ENCODE measurements around the gene HK1. TPM values are rescaled to one million over a fixed set of nuclear protein-coding genes. Genes with fewer than 3 reads are reported as not detected.
"Not testable (repeated sequence)": the region's sequence is repeated elsewhere in the genome, so short reads cannot be mapped to it uniquely, and the experiment has no call there.

The HK1 gene
- total RNA-seq, 1 donor from 2014 or later = 88.8 TPM

DNA sequence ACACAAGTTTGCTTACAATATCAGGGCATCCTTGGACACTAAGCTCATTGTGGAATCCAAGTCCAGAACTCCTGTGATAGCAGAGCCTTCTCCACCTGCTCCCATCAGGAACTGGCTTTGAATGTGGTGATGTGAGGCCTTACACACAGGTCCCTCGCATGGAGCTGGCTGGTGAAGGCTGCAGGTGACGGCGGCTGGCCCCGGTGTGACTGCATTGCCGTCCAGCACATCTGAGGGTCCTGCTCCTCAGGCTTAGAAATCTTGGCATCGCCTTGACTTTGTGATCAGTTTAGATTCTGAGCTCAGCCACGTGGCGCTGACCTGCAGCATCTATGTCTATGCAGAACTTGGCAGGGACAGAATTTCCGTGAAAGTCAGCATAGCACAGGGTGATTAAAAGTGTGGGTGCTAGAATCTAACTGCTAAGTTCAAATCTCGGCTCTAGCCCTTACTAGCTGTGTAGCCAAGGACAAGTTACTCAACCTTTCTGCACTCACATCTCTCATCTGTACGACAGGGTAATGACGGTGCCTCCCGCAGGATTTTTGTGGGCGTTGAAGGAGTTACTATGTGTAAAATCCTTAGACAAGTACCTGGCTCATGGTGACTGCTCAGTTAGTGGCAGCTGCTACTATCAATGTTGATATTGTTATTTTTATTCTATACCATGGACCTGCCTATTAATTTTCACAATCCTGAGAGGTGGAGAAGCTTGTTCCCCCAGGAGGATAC lies 31.5 kb upstream of the HK1 start:
- no peak overlapping the region for H3K27ac Mint-ChIP-seq (ENCODE audit: unreplicated experiment)
- TF ChIP-seq, protein P1, sequence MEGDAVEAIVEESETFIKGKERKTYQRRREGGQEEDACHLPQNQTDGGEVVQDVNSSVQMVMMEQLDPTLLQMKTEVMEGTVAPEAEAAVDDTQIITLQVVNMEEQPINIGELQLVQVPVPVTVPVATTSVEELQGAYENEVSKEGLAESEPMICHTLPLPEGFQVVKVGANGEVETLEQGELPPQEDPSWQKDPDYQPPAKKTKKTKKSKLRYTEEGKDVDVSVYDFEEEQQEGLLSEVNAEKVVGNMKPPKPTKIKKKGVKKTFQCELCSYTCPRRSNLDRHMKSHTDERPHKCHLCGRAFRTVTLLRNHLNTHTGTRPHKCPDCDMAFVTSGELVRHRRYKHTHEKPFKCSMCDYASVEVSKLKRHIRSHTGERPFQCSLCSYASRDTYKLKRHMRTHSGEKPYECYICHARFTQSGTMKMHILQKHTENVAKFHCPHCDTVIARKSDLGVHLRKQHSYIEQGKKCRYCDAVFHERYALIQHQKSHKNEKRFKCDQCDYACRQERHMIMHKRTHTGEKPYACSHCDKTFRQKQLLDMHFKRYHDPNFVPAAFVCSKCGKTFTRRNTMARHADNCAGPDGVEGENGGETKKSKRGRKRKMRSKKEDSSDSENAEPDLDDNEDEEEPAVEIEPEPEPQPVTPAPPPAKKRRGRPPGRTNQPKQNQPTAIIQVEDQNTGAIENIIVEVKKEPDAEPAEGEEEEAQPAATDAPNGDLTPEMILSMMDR (conservative IDR thresholded peaks at IDR 0.05) = no peak
- H3K9me3 Mint-ChIP-seq = no peaks in the 10 kb centered on the region
- DNase-seq (ENCODE audit: low read depth, low spot score) = no peak
- peaks cover 12% of the 10 kb centered on the region for H3K4me1 Mint-ChIP-seq
- no peak overlapping the region for H3K4me3 Mint-ChIP-seq
- no peaks in the 10 kb centered on the region for H3K27me3 Mint-ChIP-seq (ENCODE audit: low read depth)
- no peaks in the 10 kb centered on the region for H3K36me3 Mint-ChIP-seq (ENCODE audit: low read depth)

DNA sequence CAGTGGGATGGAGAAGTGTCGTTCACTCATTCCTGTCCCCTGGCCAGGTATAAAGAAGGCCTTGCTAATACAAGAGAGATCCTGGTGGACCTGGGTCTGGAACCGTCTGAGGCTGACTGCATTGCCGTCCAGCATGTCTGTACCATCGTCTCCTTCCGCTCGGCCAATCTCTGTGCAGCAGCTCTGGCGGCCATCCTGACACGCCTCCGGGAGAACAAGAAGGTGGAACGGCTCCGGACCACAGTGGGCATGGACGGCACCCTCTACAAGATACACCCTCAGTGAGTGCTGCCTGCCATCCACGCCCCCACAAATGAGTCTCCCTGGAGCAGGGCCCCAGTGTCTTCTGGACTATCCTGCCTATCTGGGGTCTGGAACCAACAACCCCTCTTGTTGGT lies 31.0 kb upstream of the HK1 start:
- no peaks in the 10 kb centered on the region for H3K27me3 Mint-ChIP-seq (ENCODE audit: low read depth)
- no peaks in the 10 kb centered on the region for H3K9me3 Mint-ChIP-seq

DNA sequence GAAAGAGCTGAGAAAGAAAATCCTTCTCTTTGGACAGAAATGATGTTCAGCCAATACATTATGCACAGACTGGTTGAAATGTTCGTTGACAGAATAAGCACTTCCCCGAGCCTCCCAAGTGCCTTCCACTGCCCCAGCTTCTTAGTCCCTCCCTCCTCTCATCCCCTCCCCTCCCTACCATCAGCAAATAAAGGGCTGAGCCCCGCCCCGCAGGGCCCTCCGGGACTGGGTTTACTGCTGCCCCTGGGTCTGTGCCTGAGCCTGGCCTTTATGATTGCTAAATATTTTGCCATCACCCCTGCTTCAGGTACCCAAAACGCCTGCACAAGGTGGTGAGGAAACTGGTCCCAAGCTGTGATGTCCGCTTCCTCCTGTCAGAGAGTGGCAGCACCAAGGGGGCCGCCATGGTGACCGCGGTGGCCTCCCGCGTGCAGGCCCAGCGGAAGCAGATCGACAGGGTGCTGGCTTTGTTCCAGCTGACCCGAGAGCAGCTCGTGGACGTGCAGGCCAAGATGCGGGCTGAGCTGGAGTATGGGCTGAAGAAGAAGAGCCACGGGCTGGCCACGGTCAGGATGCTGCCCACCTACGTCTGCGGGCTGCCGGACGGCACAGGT lies 30.1 kb upstream of the HK1 start:
- Mint-ChIP-seq H3K36me3 (ENCODE audit: low read depth) (no peaks in the 10 kb centered on the region), H3K4me3 (no peak overlapping the region), H3K9me3 (no peaks in the 10 kb centered on the region)

More for the DNA sequence above, 31.0 kb upstream of the HK1 start:
- no peak for DNase-seq (ENCODE audit: low read depth, low spot score)
- Mint-ChIP-seq H3K4me3 (no peak overlapping the region), H3K36me3 (ENCODE audit: low read depth) (no peaks in the 10 kb centered on the region), H3K4me1 (peaks cover 10% of the 10 kb centered on the region), H3K27ac (ENCODE audit: unreplicated experiment) (no peak overlapping the region)
- TF ChIP-seq, protein P1 (conservative IDR thresholded peaks at IDR 0.05) = no peak

DNA sequence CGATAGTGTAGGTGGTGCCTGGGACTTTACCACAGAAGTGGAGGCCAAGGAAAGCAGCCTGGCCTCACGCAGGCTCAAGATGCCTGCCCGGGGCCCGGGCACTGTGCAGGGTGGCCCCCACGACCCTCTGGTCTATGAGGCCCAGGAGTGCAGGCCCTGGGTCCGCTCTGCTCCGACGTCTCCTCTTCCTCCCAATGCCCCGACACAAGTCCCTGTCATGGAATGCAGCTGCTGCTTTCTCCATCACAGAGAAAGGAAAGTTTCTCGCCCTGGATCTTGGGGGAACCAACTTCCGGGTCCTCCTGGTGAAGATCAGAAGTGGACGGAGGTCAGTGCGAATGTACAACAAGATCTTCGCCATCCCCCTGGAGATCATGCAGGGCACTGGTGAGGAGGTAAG lies 28.3 kb upstream of the HK1 start:
- H3K4me3 Mint-ChIP-seq = no peak overlapping the region

More for the DNA sequence above, 30.1 kb upstream of the HK1 start:
- Mint-ChIP-seq H3K27ac (ENCODE audit: unreplicated experiment) (no peak overlapping the region), H3K4me1 (peaks cover 1% of the 10 kb centered on the region), H3K27me3 (ENCODE audit: low read depth) (no peaks in the 10 kb centered on the region)
- TF ChIP-seq, protein P1 (conservative IDR thresholded peaks at IDR 0.05) = no peak
- DNase-seq (ENCODE audit: low read depth, low spot score) = no peak

DNA sequence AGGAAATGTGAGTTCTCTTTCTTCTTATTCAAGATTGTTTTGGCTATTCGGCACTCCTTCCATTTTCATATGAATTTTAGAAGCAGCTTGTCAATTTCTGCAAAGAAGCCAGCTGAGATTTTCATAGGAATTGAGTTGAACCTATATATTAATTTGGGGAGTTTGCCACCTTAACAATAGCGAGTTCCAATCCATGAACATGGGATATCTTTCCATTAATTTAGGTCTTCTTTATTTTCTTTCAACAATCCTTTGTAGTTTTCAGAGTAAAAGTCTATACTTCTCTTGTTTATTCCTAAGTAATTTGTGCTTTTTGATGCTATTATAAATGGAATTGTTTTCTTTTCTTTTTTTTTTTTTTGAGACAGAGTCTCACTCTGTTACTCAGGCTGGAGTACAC lies 26.9 kb upstream of the HK1 start:
- H3K4me3 Mint-ChIP-seq; DNase-seq (ENCODE audit: low read depth, low spot score); H3K36me3 Mint-ChIP-seq (ENCODE audit: low read depth); H3K4me1 Mint-ChIP-seq; H3K27ac Mint-ChIP-seq (ENCODE audit: unreplicated experiment); H3K9me3 Mint-ChIP-seq; H3K27me3 Mint-ChIP-seq (ENCODE audit: low read depth): not testable (repeated sequence)

More for the DNA sequence above, 28.3 kb upstream of the HK1 start:
- no peaks in the 10 kb centered on the region for H3K27me3 Mint-ChIP-seq (ENCODE audit: low read depth)
- no peak overlapping the region for H3K27ac Mint-ChIP-seq (ENCODE audit: unreplicated experiment)
- DNase-seq (ENCODE audit: low read depth, low spot score) = no peak
- no peaks in the 10 kb centered on the region for H3K9me3 Mint-ChIP-seq
- H3K4me1 Mint-ChIP-seq = no peaks in the 10 kb centered on the region
- TF ChIP-seq, protein P1 (conservative IDR thresholded peaks at IDR 0.05) = no peak
- H3K36me3 Mint-ChIP-seq (ENCODE audit: low read depth) = no peaks in the 10 kb centered on the region

DNA sequence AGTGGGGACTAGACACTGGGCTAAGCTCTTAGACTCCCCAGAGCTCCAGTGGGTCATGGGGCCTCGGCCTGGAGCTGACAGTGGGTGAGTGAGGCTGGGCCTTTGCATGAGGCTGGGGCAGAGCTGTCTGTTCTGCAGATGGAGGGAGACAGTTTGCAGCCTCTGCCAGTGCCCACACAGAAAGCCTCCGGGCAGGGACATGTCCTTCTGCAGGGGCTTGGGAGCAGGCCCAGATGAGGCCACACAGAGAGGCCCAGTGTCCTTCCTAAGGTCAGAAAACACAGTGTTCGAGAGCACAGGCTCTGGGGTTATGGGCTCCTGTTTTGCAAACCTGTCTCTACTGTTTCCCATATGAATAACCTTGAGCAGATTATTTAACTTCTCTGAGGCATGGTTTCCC lies 25.1 kb upstream of the HK1 start:
- Mint-ChIP-seq H3K4me1 (no peaks in the 10 kb centered on the region), H3K9me3 (no peaks in the 10 kb centered on the region), H3K4me3 (no peak overlapping the region), H3K27me3 (ENCODE audit: low read depth) (no peaks in the 10 kb centered on the region), H3K27ac (ENCODE audit: unreplicated experiment) (peak overlapping the region; percentile 19), H3K36me3 (ENCODE audit: low read depth) (no peaks in the 10 kb centered on the region)
- TF ChIP-seq, protein P1 (conservative IDR thresholded peaks at IDR 0.05) = no peak
- DNase-seq (ENCODE audit: low read depth, low spot score) = no peak

Measured in neural crest cell (in vitro differentiated cells).